ENCODE measurements around the gene ZNRF3.

DNA sequence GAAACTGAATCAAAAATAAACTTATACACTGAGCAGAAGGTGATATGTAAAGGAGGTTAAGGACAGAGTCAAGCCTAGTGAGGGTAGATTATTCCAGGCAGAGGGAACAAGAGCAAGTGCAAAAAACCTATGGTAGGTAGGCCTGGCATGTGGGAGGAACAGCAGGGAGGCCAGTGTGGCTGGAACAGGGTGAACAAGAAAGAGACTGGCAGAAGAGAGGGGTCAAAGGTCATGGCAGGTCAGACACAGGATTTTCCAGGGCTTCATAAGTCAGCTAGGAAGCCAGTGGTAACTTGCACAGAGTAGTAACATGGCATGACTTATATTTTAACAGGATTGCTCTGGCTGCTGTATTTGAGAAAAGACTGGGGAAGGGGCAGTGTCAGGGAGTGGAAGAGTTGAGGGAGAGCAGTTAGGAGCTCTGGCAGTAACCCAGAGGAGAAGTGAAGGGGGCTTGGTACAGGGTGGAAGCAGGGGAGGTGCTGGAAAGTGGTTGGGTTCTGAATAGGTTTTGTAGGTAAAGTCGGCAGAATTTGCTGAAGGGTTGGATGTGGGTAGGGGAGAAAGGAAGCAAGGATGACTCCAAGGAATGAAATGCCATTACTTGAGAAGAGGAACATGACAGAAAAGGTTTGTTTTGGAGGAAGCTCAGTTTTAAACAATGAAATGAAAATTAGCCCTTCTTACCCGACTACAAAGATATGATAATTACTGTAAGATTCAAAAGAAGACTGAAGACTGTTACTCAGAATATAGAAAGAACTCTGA lies 86.2 kb downstream of the ZNRF3 start:
- TF ChIP-seq EZH2 (IDR thresholded peaks at IDR 0.05; ENCODE audit: borderline replicate concordance, low read length): no peak
- TF ChIP-seq, protein P1, sequence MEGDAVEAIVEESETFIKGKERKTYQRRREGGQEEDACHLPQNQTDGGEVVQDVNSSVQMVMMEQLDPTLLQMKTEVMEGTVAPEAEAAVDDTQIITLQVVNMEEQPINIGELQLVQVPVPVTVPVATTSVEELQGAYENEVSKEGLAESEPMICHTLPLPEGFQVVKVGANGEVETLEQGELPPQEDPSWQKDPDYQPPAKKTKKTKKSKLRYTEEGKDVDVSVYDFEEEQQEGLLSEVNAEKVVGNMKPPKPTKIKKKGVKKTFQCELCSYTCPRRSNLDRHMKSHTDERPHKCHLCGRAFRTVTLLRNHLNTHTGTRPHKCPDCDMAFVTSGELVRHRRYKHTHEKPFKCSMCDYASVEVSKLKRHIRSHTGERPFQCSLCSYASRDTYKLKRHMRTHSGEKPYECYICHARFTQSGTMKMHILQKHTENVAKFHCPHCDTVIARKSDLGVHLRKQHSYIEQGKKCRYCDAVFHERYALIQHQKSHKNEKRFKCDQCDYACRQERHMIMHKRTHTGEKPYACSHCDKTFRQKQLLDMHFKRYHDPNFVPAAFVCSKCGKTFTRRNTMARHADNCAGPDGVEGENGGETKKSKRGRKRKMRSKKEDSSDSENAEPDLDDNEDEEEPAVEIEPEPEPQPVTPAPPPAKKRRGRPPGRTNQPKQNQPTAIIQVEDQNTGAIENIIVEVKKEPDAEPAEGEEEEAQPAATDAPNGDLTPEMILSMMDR (conservative IDR thresholded peaks at IDR 0.05 in 1 of 2, IDR thresholded peaks at IDR 0.05 in 1 of 2; ENCODE audit: extremely low read depth in 1 of 2, insufficient read depth in 1 of 2, low read depth in 1 of 2, low read length in 2 of 2): no peak
